SK-N-SH treated with all-trans-retinoic acid at 6 μM for 48 hours (cell line): Measurements from ENCODE around the gene OR9Q1.
"Not testable (repeated sequence)": the region's sequence is repeated elsewhere in the genome, so short reads cannot be mapped to it uniquely, and the experiment has no call there.

Source experiments
- ATAC-seq: fragments of 200-7000 bp; cut with Tn5 transposase; 3 replicates; pipeline ENCODE4 v1.9.1; 2020; ENCODE audit warnings: mild to moderate bottlenecking, moderate library complexity
- ARNTL ChIP-seq: fragments of 450-650 bp; formaldehyde crosslinking; IDR thresholded peaks from 2 replicates; pipeline ENCODE4 v1.5.0; 2020; ENCODE audit warnings: low read depth, mild to moderate bottlenecking, moderate library complexity, borderline replicate concordance
- BACH2 ChIP-seq: fragments of 250-450 bp; sonication (Bioruptor Pico); IDR thresholded peaks from 2 replicates; pipeline ENCODE4 v1.9.0; 2021; ENCODE audit warnings: mild to moderate bottlenecking, borderline replicate concordance
- ESRRG ChIP-seq: fragments of 250-450 bp; sonication (Bioruptor Pico); IDR thresholded peaks from 2 replicates; pipeline ENCODE4 v1.6.1; 2021; ENCODE audit warnings: mild to moderate bottlenecking
- GLIS3 ChIP-seq: fragments of 250-450 bp; sonication (Bioruptor Pico); IDR thresholded peaks from 2 replicates; pipeline ENCODE4 v1.5.0; 2020; ENCODE audit warnings: mild to moderate bottlenecking, moderate library complexity
- ISL1 ChIP-seq: fragments of 250-450 bp; sonication (Bioruptor Pico); IDR thresholded peaks from 2 replicates; pipeline ENCODE4 v2.1.2; 2022; ENCODE audit warnings: mild to moderate bottlenecking, moderate library complexity
- OSR1 ChIP-seq: fragments of 250-450 bp; sonication (Bioruptor Pico); IDR thresholded peaks from 2 replicates; pipeline ENCODE4 v1.8.0; 2022; ENCODE audit warnings: moderate library complexity, mild to moderate bottlenecking, inconsistent platforms
- PPARA ChIP-seq: fragments of 250-450 bp; sonication (Bioruptor Pico); IDR thresholded peaks from 2 replicates; pipeline ENCODE4 v1.5.0; 2020; ENCODE audit warnings: mild to moderate bottlenecking, borderline replicate concordance
- RARB ChIP-seq: fragments of 250-450 bp; sonication (Bioruptor Pico); IDR thresholded peaks from 2 replicates; pipeline ENCODE4 v1.8.0; 2021; ENCODE audit warnings: mild to moderate bottlenecking, moderate library complexity
- TCF4 ChIP-seq: fragments of 250-450 bp; sonication (Bioruptor Pico); IDR thresholded peaks from 2 replicates; pipeline ENCODE4 v1.8.0; 2021; ENCODE audit warnings: mild to moderate bottlenecking, moderate library complexity, borderline replicate concordance
- TOX ChIP-seq: fragments of 250-450 bp; sonication (Bioruptor Pico); IDR thresholded peaks from 2 replicates; pipeline ENCODE4 v1.8.0; 2021; ENCODE audit warnings: mild to moderate bottlenecking, moderate library complexity, borderline replicate concordance
- ZC3H10 ChIP-seq: fragments of 250-450 bp; sonication (Bioruptor Pico); IDR thresholded peaks from 2 replicates; pipeline ENCODE4 v1.5.1; 2021; ENCODE audit warnings: mild to moderate bottlenecking, moderate library complexity
- ZFP3 ChIP-seq: fragments of 250-450 bp; sonication (Bioruptor Pico); IDR thresholded peaks from 2 replicates; pipeline ENCODE4 v1.5.0; 2020; ENCODE audit warnings: mild to moderate bottlenecking, moderate library complexity
- ZFP30 ChIP-seq: fragments of 450-650 bp; formaldehyde crosslinking; IDR thresholded peaks from 2 replicates; pipeline ENCODE4 v1.5.0; 2022; ENCODE audit warnings: mild to moderate bottlenecking, moderate library complexity
- ZNF565 ChIP-seq: fragments of 450-650 bp; formaldehyde crosslinking; conservative IDR thresholded peaks from 2 replicates; pipeline ENCODE4 v1.5.0; 2020; ENCODE audit warnings: low read depth, mild to moderate bottlenecking, moderate library complexity
- ZNF70 ChIP-seq: fragments of 450-650 bp; formaldehyde crosslinking; IDR thresholded peaks from 2 replicates; pipeline ENCODE4 v1.5.0; 2020; ENCODE audit warnings: mild to moderate bottlenecking, moderate library complexity
- ZNF8 ChIP-seq: fragments of 450-650 bp; formaldehyde crosslinking; IDR thresholded peaks from 2 replicates; pipeline ENCODE4 v1.5.0; 2020; ENCODE audit warnings: mild to moderate bottlenecking, moderate library complexity
- TF ChIP-seq, protein P1 (sequence below): fragments of 250-450 bp; sonication (Bioruptor Pico); IDR thresholded peaks from 2 replicates; pipeline ENCODE4 v1.8.0; 2020; ENCODE audit warnings: mild to moderate bottlenecking, moderate library complexity, borderline replicate concordance
- TF ChIP-seq, protein P2 (sequence below): fragments of 250-450 bp; sonication (Bioruptor Pico); IDR thresholded peaks from 2 replicates; pipeline ENCODE4 v1.8.0; 2021; ENCODE audit warnings: low read depth, mild to moderate bottlenecking, moderate library complexity, borderline replicate concordance
- TF ChIP-seq, protein P3 (sequence below): fragments of 250-450 bp; sonication (Bioruptor Pico); IDR thresholded peaks from 2 replicates; pipeline ENCODE4 v1.5.0; 2020; ENCODE audit warnings: mild to moderate bottlenecking, moderate library complexity
- TF ChIP-seq, protein P4 (sequence below): fragments of 250-450 bp; sonication (Bioruptor Pico); IDR thresholded peaks from 2 replicates; pipeline ENCODE4 v1.5.1; 2021; ENCODE audit warnings: mild to moderate bottlenecking, moderate library complexity
- TF ChIP-seq, protein P5 (sequence below): fragments of 250-450 bp; sonication (Bioruptor Pico); IDR thresholded peaks from 2 replicates; pipeline ENCODE4 v1.5.1; 2020; ENCODE audit warnings: low read depth, mild to moderate bottlenecking, moderate library complexity

Gene OR9Q1

DNA sequence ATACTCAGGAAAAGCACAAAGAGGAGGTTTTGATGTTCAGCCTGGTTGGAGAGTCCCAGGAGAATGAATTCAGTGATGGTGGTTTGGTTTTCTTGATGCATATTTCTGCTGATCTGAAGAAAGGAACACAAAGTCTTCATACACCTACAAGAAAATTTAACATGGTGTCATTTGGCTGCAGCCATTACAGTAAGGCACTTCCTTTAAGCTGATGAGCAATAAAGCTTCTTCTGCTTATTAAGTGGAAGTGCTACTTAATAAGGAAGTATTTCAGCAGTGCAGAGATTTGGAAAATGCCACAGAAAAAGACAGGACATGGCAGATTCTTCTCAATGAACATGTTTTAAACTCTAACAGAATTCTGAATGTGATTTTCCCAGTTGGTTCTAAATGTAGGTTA lies 180.4 kb downstream of the OR9Q1 start, which contains the start of gene OR1S2:
TSS of gene OR1S2 (minus strand) at position 101 of the 400 bp plus-strand sequence. CDS start at position 101, 0 bp downstream.
- no peak for TF ChIP-seq ZNF8 (CRISPR knock-in tag)
- TF ChIP-seq ZFP3 (CRISPR knock-in tag), result no peak
- TF ChIP-seq, protein P1, sequence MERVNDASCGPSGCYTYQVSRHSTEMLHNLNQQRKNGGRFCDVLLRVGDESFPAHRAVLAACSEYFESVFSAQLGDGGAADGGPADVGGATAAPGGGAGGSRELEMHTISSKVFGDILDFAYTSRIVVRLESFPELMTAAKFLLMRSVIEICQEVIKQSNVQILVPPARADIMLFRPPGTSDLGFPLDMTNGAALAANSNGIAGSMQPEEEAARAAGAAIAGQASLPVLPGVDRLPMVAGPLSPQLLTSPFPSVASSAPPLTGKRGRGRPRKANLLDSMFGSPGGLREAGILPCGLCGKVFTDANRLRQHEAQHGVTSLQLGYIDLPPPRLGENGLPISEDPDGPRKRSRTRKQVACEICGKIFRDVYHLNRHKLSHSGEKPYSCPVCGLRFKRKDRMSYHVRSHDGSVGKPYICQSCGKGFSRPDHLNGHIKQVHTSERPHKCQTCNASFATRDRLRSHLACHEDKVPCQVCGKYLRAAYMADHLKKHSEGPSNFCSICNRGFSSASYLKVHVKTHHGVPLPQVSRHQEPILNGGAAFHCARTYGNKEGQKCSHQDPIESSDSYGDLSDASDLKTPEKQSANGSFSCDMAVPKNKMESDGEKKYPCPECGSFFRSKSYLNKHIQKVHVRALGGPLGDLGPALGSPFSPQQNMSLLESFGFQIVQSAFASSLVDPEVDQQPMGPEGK (CRISPR knock-in tag), result no peak
- TF ChIP-seq, protein P2, sequence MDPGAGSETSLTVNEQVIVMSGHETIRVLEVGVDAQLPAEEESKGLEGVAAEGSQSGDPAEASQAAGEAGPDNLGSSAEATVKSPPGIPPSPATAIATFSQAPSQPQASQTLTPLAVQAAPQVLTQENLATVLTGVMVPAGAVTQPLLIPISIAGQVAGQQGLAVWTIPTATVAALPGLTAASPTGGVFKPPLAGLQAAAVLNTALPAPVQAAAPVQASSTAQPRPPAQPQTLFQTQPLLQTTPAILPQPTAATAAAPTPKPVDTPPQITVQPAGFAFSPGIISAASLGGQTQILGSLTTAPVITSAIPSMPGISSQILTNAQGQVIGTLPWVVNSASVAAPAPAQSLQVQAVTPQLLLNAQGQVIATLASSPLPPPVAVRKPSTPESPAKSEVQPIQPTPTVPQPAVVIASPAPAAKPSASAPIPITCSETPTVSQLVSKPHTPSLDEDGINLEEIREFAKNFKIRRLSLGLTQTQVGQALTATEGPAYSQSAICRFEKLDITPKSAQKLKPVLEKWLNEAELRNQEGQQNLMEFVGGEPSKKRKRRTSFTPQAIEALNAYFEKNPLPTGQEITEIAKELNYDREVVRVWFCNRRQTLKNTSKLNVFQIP (CRISPR knock-in tag), result no peak
- no peak for TF ChIP-seq GLIS3 (CRISPR knock-in tag)
- TF ChIP-seq, protein P3, sequence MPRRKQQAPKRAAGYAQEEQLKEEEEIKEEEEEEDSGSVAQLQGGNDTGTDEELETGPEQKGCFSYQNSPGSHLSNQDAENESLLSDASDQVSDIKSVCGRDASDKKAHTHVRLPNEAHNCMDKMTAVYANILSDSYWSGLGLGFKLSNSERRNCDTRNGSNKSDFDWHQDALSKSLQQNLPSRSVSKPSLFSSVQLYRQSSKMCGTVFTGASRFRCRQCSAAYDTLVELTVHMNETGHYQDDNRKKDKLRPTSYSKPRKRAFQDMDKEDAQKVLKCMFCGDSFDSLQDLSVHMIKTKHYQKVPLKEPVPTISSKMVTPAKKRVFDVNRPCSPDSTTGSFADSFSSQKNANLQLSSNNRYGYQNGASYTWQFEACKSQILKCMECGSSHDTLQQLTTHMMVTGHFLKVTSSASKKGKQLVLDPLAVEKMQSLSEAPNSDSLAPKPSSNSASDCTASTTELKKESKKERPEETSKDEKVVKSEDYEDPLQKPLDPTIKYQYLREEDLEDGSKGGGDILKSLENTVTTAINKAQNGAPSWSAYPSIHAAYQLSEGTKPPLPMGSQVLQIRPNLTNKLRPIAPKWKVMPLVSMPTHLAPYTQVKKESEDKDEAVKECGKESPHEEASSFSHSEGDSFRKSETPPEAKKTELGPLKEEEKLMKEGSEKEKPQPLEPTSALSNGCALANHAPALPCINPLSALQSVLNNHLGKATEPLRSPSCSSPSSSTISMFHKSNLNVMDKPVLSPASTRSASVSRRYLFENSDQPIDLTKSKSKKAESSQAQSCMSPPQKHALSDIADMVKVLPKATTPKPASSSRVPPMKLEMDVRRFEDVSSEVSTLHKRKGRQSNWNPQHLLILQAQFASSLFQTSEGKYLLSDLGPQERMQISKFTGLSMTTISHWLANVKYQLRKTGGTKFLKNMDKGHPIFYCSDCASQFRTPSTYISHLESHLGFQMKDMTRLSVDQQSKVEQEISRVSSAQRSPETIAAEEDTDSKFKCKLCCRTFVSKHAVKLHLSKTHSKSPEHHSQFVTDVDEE (CRISPR knock-in tag), result no peak
- TF ChIP-seq TCF4 (CRISPR knock-in tag), result no peak
- no peak for TF ChIP-seq TOX (CRISPR knock-in tag)
- TF ChIP-seq, protein P4, sequence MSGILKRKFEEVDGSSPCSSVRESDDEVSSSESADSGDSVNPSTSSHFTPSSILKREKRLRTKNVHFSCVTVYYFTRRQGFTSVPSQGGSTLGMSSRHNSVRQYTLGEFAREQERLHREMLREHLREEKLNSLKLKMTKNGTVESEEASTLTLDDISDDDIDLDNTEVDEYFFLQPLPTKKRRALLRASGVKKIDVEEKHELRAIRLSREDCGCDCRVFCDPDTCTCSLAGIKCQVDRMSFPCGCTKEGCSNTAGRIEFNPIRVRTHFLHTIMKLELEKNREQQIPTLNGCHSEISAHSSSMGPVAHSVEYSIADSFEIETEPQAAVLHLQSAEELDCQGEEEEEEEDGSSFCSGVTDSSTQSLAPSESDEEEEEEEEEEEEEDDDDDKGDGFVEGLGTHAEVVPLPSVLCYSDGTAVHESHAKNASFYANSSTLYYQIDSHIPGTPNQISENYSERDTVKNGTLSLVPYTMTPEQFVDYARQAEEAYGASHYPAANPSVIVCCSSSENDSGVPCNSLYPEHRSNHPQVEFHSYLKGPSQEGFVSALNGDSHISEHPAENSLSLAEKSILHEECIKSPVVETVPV, result no peak
- TF ChIP-seq ZFP30 (CRISPR knock-in tag), result no peak
- no peak for TF ChIP-seq OSR1 (CRISPR knock-in tag)
- no peak for TF ChIP-seq ESRRG (CRISPR knock-in tag)
- TF ChIP-seq, protein P5, sequence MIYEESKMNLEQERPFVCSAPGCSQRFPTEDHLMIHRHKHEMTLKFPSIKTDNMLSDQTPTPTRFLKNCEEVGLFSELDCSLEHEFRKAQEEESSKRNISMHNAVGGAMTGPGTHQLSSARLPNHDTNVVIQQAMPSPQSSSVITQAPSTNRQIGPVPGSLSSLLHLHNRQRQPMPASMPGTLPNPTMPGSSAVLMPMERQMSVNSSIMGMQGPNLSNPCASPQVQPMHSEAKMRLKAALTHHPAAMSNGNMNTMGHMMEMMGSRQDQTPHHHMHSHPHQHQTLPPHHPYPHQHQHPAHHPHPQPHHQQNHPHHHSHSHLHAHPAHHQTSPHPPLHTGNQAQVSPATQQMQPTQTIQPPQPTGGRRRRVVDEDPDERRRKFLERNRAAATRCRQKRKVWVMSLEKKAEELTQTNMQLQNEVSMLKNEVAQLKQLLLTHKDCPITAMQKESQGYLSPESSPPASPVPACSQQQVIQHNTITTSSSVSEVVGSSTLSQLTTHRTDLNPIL (CRISPR knock-in tag), result no peak
- no peak for TF ChIP-seq RARB (CRISPR knock-in tag)
- no peak for ATAC-seq

DNA sequence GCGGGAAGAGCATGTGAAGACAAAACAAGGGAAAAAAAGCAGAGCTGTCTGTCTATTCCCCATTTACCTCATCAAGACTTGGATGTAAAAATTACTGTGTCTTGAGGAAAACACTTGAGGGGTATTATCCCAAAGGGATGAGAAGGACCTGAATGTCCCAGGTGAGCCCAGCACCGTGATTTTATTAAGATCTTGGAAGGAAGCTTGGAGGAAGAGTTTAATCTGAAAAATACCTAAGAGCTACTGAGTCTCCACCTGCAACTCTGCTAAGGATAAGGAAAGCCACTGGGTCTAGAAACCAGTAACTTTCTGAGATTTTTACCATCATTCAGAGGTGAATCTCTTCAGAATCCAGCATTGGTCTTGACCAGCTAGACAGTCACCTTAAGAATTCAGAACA lies 188.7 kb downstream of the OR9Q1 start, which contains the start of gene OR1S1:
TSS of gene OR1S1 (plus strand) at position 301 of the 400 bp plus-strand sequence.
- ATAC-seq, result not testable (repeated sequence)

DNA sequence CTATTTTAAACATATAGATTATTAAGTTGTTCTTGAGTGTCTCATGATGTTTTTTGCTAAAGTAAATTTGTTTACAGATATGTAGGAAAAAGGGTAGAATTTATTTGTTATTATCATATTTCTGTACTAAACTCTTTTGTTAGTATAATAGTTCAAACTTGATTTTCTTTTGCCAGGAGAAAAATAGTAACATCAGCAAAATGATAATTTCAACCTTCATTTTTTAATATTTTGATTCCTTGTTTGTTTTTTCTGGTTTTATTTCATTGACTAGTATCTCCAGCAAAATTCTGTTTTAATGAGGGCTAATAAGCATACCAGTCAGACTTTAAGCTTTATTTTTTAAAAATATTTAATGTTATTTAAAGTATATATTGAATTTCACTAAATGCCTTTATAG lies 192.8 kb downstream of the OR9Q1 start:
- ATAC-seq, result no peak
- TF ChIP-seq ZNF70 (CRISPR knock-in tag) (no peak), RARB (CRISPR knock-in tag) (no peak), ZNF565 (no peak), PPARA (CRISPR knock-in tag) (no peak), TOX (CRISPR knock-in tag) (no peak), BACH2 (no peak), GLIS3 (CRISPR knock-in tag) (no peak), ZFP3 (CRISPR knock-in tag) (no peak), ARNTL (CRISPR knock-in tag) (no peak), ZC3H10 (no peak), ZNF8 (CRISPR knock-in tag) (no peak), ESRRG (CRISPR knock-in tag) (no peak), ISL1 (no peak), OSR1 (CRISPR knock-in tag) (no peak)
- TF ChIP-seq, protein P3 (CRISPR knock-in tag), result no peak
- TF ChIP-seq, protein P5 (CRISPR knock-in tag), result no peak
- TF ChIP-seq, protein P2 (CRISPR knock-in tag), result no peak
